ENCODE data around the gene YTHDC1.

Gene YTHDC1

DNA sequence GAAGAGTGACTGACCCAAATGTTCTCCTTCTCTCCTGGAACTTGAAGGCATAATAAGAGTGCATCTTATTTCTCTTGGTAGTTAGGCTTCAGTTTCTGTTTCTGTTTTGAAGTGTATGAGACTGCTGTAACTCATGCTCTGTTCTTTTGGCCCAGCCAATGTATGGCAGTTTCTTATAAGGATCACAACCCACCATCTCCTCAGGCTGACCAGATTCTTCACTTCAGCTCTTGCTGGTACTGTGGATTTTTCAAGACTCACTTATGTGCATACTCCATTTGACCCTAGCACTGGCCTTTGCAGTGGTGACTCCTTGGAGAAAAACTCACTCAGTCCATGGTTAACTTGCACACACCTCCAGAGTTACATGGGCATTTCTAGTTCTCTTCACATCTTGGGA is 9.6 kb upstream of the YTHDC1 start:
- no peak for DNase-seq (ENCODE audit: low read depth in 2 of 2)

DNA sequence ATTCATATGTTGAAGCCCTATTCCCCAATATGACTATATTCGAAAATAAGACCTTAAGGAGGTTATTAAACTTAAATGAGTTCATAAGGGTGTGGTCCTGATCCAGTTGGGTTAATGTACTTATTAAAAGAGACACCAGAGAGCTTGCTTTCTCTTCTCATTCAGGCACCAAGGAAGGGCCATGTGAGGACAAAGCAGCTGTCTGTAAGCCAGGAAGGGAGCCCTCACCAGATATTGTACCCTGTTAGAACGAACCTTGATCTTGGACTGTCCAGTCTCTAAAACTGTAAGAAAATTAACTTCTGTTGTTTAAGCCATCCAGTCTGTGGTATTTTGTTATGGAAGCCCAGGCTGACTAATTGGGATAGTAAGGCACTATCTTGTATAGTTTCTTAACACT is 9.1 kb upstream of the YTHDC1 start:
- DNase-seq (ENCODE audit: low read depth in 2 of 2), result no peak

- no peak for DNase-seq (ENCODE audit: low read depth in 2 of 2)
These were observed 2.9 kb upstream of the YTHDC1 start for GRCh38 chr4:68352791-68353190.

DNA sequence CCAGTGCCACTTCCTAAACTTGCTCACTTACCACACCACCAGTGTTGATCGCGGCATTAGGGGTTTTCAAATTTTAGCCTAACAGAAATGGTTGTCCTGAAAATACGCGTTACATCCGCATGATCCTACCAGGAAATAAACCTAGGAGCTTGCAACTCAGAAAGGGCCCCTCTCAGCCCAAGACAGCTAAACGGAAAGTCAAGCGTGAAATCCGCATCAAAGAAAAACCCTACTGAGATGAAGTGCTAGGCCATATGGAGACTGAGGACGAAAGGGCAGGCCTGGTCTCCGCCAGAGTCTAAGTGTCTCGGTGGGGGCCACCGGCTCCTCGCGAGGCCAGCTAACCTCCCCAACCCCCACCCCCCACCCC is 626 bp downstream of the YTHDC1 start:
- no peak for DNase-seq (ENCODE audit: low read depth in 2 of 2)

DNA sequence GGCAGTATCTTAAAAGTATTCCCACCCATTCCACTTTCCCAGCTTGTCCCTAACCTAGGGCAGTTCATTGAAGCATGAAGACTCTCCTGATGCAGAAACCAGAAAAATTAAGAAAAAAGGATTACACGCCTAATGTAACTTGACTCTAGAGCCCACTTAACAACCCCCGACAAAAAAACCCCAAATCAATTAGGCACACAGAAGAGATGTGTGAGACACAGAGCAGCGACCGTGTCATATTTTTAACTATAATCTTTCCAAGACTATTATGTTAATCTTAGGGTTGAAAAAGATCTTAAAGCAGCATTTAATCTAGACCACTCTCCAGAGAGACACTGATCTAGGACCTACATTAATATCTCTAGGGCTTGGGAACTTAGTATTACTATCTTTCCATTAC is 1.3 kb downstream of the YTHDC1 start:
- no peak for DNase-seq (ENCODE audit: low read depth in 2 of 2)

GRCh38 chr4:68347845-68348244 is 2.0 kb downstream of the YTHDC1 start:
- no peak for DNase-seq (ENCODE audit: low read depth in 2 of 2)

- no peak for DNase-seq (ENCODE audit: low read depth in 2 of 2)
These were observed 3.4 kb downstream of the YTHDC1 start for GRCh38 chr4:68346461-68346860.

DNA sequence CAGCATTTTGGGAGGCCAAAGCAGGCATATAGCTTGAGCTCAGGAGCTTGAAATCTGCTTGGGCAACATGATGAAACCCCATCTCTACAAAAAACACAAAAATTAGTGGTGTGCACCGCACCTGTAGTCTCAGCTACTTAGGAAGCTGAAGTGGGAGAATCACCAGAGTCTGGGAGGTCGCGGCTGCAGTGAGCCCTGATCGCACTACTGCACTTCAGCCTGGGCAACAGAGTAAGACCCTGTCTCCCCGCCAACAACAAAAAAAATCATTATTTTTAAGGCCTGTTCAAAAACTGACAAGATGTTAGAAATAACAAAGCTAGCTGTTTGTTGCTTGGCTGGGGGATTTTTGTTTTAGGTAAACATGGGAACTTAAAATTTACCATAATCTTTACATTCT is 5.1 kb downstream of the YTHDC1 start:
- DNase-seq (ENCODE audit: low read depth in 2 of 2), result no peak

- no peak for DNase-seq (ENCODE audit: low read depth in 2 of 2)
These were observed 5.8 kb downstream of the YTHDC1 start for GRCh38 chr4:68344049-68344448.

- no peak for DNase-seq (ENCODE audit: low read depth in 2 of 2)
These were observed 7.8 kb downstream of the YTHDC1 start for GRCh38 chr4:68342134-68342533.

DNA sequence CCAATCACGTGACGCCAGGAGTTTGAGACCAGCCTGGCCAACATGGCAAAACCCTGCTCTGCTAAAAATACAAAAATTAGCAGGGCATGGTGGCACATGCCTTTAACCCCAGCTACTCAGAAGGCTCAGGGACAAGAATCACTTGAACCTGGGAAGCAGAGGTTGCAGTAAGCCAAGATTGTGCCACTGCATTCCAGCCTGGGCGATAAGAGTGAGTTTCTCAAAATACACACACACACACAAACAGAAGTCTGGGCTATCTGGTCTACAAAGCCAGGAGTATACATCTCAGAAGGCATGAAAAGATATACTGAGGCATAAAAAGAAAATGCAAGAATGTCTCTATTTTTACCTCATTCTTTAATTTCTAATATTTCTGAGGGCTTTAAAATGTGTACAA is 11.3 kb downstream of the YTHDC1 start:
- no peak for DNase-seq (ENCODE audit: low read depth in 2 of 2)

DNA sequence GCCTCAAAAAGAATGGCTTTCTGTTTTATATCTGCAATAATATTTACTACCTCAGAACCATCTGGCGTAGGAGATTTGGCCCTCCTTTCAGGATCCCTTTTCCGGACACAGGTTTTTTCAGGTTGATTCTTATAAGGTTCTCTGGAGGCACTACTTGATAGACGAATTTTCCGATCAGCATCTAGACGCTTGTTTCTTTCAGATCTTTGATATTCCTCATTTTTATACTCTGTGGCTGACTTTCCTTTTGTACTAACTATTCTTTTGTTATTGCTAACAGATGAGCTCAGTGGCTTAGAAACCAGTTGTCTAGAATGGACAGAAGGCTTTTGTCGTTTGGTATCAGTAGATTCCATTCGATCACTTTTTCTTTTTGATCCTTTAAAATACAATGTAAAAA is 12.4 kb downstream of the YTHDC1 start:
- DNase-seq (ENCODE audit: low read depth in 2 of 2), result no peak

DNA sequence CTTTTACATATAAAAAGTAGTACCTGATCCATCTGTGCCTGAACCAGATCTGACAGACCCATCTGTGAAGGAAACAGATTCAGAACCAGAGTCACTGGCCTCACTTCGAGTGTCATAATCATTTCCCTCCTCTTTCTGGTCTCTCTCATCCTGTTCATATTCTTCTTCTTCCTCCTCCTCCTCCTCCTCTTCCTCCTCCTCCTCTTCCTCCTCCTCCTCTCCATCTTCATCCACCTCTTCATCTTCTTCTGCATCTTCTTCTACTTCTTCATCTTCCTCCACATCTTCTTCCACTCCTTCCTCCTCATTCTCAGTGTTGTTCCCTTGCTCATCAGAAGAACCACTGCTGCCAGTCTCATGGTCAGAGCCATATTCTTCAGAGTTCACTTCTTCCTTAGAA is 12.9 kb downstream of the YTHDC1 start:
- DNase-seq (ENCODE audit: low read depth in 2 of 2), result no peak

- no peak for DNase-seq (ENCODE audit: low read depth in 2 of 2)
These were observed 13.4 kb downstream of the YTHDC1 start for GRCh38 chr4:68336530-68336929.

GRCh38 chr4:68326141-68326540 is 23.7 kb downstream of the YTHDC1 start:
- no peak for DNase-seq (ENCODE audit: low read depth in 2 of 2)

- DNase-seq (ENCODE audit: low read depth in 2 of 2), result no peak
These were observed 25.2 kb downstream of the YTHDC1 start for GRCh38 chr4:68324519-68325262.

GRCh38 chr4:68319040-68319439 is 30.9 kb downstream of the YTHDC1 start:
- no peak for DNase-seq (ENCODE audit: low read depth in 2 of 2)

- no peak for DNase-seq (ENCODE audit: low read depth in 2 of 2)
These were observed 33.5 kb downstream of the YTHDC1 start for GRCh38 chr4:68316193-68316969.

- DNase-seq (ENCODE audit: low read depth in 2 of 2), result no peak
These were observed 39.1 kb downstream of the YTHDC1 start for GRCh38 chr4:68310651-68311247.

- DNase-seq (ENCODE audit: low read depth in 2 of 2), result no peak
These were observed 45.2 kb downstream of the YTHDC1 start for GRCh38 chr4:68304731-68305130.

DNA sequence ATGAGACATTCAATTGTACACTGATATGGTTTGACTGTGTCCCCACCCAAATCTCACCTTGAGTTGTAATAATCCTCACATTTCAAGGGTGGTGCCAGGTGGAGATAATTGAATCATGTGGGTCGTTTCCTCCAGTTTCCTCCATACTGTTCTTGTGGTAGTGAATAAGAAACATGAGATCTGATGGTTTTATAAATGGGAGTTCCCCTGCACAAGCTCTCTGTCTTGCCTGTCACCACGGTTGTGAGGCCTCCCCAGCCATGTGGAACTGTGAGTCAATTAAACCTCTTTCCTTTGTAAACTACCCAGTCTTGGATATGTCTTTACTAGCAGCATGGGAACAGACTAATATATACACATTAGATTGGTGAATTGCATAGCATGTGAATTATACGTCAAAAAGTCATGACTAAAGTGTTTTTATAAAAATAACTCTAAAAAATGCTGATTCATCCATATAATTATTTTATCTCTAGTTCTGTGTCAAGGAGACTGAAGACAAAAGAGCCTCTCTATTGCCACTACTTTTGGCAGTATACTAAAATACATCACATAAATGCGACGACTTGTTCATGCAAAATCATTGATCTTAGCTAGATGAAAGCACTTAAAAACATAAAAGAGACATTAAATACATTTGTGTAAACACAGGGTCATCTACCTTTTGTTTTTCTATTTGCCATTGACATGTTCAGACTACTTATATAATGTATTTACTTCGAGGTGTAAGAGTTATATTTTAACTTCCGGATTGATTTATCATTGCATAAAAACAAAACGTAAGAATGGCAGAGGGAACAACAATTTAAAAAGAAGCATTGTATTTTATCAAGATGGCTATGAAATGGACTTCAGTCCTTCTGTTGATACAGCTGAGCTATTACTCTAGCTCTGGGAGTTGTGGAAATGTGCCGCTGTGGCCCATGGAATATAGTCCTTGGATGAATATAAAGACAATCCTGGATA is 50.1 kb downstream of the YTHDC1 start:
- DNase-seq (ENCODE audit: low read depth in 2 of 2), result no peak

- no peak for DNase-seq (ENCODE audit: low read depth in 2 of 2)
These were observed 52.8 kb downstream of the YTHDC1 start for GRCh38 chr4:68297137-68297536.

All from stimulated activated CD4-positive, alpha-beta T cell treated with anti-CD3 and anti-CD28 coated beads, Interleukin-1b, Interleukin-23, amount 100 ng/mL, for 4 hours (primary cell).